ENCODE data around the gene PRKAR1A.
"Not testable (repeated sequence)": the region's sequence is repeated elsewhere in the genome, so short reads cannot be mapped to it uniquely, and the experiment has no call there.

The PRKAR1A gene

DNA sequence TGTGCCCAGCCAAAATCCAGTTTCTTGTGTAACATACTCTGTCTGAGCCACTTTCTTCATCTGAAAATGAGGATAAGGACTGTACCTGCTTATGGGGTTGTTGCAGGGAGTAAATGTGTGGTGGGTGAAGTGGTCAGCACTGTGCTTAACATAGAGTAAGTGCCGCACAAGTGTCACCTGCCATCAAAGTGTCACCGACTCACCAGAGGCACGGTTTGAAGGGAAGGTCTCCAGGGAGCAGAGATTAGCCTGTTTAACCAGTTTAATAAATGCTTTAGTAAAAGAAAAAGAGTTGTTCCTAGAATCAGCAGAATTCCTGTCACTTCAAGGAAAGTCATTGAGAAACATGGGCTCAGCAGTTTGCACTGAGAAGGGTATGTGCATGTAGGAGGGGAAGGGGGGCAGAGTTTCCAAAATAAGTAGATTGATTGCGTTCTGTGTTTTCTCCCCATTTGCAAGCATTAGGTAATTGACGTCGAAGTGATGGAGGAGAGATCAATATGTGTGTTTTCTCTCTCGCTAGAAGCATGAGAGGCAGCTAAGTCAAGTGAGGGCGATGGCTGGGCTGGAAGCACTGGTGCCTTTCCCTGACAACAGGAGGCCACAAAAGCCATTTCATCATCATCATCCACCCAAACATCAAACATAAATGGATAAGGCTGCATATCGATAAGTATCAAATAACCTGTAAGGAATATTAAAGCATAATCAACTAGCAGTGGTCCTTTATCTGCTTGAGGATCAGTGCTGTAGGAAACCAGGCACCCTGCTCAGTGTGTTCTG, 69.8 kb downstream of the PRKAR1A start:
- no peak for DNase-seq

DNA sequence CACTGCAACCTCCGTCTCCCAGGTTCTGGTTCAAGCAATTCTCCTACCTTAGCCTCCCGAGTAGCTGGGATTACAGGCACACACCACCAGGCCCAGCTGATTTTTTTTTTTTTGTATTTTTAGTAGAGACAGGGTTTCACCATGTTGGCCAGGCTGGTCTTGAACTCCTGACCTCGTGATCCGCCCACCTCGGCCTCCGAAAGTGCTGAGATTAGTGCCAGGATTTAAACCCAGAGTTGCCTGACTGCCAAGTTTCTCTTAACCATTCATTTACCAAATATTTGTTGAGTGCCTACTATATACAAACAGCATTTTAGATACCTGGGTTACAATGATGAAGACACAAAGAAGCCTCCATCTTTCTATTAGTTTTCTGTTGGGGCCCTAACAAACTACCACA, 70.6 kb downstream of the PRKAR1A start:
- not testable (repeated sequence) for DNase-seq

DNA sequence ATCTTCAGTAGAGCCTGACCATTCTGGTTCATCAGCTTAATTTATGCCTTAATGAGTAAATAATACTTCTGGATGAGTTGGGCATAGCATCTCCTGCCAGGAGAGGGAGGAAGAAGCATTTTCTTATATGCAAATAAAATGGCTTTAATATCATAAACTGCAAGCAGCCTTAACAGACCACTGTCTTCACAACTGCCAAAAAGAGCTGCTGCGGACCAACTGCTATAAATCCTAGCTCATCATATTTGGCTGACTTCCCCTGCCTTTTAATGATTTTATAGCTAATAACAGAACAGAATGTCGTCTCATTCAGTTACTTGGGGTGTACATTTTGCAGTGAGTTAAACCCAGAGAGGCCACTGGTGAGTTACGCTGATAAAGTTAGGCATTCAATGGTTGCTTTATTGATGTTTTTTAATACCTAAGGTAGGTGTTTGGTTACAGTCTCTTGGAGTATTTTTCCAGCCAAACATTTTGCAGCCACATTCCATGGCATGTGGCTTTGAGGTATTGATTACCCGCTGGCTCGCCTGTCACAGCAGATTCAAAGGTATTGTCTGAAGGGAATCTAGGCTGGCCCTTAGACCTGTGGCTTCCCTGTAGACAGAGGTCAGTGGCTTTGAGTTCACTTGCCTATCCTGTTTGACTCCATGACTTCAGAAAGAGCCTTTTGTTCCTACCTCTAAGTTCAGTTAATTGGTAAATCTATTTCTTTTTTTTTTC, 72.5 kb downstream of the PRKAR1A start:
- no peak for DNase-seq

DNA sequence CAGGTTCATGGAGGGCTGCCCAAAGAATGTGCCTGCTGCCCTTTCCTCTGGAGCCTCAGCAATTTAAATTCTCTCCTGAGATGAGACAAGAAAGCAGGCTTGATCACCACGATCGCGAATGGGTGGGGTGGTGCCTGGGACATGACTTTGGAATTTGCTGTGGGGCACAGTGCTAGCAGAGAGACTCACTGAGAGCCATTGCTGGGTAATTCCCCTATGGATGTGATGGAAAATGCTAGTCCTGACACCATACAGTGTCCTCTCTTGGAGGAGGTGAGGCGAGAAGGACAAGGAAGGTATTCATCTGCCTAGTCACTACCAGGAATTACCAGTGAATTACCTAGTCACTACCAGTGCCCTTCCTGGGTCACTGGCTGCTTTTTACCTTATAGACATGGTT, 73.4 kb downstream of the PRKAR1A start:
- no peak for DNase-seq

DNA sequence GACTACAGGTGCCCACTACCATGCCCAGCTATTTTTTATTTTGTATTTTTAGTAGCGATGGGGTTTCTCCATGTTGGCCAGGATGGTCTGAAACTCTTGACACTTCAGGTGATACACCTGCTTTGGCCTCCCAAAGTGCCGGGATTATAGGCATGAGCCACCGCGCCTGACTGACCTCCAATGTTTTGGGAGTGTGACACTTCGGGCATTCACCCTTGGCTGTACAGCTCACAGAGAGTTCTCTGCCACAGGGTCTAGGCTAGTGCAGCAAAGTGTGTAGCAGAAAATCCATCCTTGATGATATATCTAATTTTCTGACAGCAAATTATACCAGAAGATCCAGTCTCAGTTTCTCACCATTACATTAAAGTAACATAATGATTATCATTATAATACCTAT, 74.8 kb downstream of the PRKAR1A start:
- no peak for DNase-seq

DNA sequence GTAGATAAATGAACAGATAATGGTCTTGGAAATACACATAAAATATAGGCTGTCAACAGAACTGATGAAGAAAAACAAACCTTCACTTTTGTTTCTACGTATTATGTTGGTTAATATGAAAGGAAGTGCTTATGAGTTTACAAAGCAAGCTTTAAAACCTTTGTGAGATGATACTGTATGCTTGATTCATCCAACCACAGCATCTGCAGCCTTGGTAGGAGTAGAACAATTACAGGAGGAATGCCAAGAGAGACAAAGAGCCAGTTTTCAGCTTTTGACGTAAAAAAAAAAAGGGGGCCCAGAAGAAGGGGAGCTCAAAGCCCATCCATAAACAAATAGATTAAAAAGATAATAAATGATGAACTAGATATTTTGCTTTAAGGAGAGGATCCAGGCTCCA, 75.6 kb downstream of the PRKAR1A start:
- DNase-seq: no peak

DNA sequence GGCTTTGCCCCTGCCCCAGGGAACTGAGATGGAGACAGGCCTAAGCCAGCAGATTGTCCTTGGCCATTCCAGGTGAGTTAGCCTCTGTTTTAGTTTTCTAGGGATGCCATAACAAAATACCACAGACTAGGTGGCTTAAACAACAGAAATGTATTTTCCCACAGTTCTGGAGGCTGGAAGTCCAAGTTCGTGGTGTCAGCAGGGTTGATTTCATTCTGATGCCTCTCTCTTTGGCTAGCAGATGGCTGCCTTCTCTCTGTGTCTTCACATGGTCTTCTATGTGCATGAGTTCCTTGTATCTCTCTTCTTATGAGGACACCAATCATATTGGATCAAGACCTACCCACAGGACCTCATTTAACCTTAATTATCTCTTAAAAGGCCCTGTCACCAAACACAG, 76.1 kb downstream of the PRKAR1A start:
- DNase-seq: no peak

DNA sequence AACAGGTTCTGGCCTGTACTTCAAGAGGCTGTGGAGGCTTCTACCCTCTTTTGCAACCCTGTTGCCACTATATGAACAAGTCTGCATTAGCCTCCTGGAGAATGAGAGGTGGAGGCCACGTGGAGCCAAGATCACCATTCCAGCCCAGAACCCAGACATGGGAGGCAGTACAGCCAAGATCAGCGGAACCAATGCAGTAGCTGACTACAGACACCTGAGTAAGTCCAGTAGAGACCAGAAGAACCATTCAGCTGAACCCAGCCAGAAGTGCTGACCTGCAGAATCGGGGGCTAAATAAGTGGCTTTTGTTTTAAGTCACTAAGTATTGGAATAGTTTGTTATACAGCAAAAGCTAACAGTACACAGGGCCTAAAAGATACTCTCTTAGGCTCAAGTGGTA, 76.9 kb downstream of the PRKAR1A start:
- no peak for DNase-seq

DNA sequence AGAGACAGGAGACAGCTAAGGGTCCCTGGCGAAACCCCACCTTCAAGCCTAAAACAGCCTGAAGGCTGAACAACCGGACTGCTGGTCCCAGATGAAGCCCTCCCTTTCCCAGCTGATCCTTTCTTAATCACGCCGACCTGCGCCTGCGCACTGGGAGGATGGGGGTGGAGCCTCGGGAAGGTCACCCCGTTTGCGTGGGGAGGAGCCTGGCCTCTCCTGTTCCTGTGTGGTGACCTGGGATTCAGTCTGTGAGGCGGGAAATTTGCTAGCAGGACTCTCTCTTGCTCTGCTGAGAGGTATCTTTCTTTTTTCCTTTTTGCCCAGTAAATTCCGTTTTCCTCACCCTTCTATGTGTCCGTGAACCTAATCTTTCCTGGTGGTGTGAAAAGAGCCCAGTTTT, 79.4 kb downstream of the PRKAR1A start:
- DNase-seq: no peak

DNA sequence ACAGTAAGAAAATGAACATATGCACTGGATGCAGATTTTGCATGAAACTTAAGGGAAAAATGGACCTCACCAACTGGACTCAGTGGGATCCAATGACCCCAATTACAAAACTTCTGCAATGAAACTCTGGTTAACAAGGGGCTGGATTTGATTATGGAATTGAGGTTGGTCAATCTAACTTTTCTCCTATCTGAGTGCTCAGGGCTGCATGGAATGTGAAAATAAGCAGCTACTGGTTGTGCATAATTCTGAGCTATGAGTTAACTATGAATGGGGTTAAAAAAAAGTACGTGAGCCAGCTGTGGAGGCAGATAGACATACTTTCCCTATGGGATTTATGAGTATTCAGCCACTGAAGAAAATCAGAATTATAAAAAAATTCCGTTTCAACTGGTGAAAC, 79.8 kb downstream of the PRKAR1A start:
- no peak for DNase-seq

DNA sequence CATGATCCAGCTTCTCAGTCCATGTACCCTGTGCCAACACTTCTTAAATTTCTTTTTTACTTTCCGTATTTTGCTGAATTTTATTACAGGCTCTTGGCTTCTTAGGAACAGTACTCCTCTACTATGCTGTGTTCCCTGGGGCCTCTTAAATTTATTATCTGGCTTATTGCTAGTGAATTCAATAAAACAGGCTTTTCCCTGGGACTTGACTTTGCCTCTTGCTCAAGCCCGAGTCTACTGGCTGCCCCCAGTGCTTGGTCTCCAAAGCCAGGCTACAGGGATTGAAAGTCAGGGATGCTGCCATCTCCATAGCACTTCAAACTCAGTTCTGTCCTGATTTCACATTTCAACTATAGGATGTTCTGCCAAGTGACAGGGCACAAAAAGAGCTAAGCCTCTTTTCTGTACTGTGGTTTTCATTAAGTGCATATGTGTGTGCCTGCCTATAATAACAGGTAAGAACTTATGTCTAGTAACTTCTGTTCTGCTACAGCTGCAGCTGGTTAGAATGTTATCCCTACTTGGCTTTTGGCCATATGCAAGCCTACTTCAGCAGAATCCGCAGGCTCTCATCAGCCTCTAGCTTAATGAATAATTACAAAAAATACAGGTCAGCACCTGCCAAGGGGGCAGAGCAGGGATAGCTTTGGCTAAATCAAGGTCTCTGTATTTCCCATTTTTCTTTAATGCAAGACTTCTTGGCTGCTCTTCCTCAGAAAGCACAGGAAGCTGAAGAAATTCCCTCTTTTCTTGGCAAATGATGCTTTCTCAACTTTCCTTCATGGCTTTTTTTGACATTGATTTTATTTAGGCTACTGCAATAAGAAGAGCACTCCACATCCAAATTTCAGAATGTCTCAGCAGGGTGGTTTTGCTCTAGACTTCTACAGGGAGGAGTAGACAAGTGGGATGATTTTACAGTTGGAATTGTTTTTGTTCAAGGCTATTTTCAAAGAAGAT, 80.7 kb downstream of the PRKAR1A start:
- no peak for DNase-seq

DNA sequence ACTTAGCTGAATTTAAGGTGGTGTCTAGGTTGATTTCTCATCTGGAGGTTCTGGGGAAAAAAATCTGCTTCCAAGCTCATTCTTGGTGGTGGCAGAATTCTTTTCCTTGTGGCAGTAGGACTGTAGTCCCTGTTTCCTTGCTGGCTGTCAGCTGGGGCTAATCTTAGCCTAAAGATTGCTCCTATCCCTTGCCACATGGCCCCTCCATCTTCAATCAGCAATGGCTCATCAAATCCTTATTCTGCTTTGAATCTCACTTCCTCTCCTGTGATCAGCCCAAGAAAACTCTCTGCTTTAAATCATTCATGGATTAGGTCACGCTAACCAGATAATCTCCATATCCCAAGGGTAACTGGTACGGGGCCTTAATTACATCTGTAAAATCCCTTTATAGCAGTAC, 82.3 kb downstream of the PRKAR1A start:
- no peak for DNase-seq

DNA sequence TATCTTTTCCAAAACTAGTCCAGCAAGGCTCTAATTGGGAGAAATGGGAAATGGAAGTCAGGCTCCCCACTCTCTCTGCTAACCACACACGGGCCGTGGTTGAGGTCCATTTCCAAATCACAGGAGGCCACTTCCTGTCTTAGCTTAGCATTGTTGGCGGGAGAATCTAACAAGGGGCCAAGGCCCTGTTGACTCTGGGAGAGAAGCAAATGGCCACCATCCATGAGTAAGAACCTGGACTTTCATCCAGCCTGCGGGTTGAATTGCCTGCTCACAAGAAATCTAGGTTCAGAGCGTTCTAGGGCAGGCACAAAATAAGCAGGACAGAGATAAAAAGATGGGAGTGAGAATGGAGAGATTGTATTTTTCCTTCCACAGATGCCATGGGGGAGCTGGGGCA, 83.3 kb downstream of the PRKAR1A start:
- DNase-seq: no peak

DNA sequence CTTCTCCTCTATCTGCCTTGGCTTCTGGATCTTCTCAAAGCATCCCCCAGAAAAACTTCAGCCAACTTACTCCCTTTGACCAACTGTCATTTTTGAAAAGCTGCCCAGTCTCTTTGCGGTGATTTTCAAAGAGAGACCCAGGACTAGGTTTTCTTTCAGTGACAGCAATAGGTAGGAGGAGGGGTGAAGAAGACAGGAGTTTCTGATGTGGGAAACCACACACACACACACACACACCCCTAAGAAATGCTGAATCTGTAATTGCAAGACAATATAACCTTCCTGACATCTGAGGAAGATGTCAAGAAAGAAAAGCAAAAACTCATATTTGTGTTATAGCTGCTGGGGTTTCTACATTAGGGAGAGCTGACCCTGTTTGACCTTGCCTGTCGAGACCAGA, 83.8 kb downstream of the PRKAR1A start:
- no peak for DNase-seq

DNA sequence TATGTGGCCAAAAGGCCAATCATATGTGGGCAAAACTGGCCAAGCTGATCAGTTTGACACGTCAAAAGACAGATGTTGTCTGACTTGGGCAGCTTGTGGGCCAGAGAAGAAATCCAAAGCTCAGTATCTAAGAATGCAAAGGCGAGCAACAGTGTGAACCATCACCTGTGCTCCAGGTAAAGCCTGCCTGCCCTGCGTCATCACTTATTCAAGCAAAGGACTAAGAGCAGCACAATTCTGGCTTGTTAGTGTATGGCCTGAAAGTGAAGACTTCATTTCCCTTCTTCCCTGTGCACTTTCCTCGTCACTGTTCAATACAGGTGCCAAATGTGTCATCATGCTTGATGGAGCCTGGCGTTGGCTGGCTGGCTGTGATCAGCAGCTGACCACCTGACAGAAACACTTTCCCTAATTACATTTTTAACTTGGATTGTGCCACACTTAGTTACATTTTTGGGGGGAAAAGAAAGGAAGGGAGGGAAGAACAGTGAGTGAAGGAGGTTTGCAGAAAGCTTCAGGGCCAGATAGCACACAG, 84.2 kb downstream of the PRKAR1A start:
- no peak for DNase-seq

DNA sequence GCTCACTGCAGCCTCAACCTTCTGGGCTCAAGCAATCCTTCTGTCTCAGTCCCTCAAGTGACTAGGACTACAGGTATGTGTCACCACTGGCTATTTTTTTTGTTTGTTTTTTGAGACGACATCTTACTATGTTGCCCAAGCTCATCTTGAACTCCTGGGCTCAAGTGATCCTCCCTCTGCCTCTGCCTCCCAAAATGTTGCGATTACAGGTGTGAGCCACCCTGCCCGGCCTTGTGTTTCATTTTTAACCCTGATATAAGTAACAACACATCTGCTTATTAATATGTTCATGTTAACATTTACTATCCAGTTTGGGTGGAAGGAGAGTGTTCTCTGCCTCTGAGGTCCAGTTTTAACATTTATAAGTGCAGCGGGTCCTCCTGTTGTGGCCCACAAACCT, 85.8 kb downstream of the PRKAR1A start:
- DNase-seq: no peak

DNA sequence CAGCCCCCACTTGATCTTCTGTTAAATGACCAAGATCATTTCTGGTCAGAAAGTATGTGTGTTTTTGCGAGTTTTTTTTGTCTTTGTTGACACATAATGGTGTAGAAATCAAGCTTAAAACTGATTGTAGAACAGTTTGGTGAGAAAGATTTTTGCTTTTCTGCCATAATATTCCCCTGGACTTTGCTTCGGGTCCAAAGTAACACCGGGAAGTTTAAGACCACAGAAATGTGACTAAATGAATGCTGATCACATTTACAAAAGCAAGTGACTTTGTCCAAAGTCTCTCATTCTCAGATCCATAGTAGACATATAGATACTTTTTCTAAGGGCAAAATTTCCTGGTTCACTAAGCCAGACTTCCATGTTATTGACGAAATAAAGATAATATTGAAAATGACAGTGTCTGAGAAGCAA, 86.3 kb downstream of the PRKAR1A start:
- no peak for DNase-seq

DNA sequence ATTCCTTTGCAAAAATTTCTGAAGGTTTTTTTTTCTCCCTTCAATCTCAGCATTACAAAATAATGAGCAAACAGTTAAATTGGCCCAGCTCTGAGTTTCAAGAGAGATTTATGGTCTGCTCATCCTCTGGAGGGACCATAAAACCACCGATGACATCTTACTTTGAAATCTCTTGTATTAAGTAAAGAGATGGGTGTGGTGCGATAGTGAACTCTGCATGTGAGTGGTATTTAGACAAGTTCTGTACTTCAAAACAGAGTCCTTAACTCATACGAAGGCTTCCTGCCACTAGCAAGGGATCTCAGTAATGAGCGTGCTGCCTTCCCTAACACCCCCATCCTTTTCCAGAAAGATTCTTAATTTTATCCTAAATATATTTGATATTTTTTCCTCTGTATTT, 86.9 kb downstream of the PRKAR1A start:
- no peak for DNase-seq

DNA sequence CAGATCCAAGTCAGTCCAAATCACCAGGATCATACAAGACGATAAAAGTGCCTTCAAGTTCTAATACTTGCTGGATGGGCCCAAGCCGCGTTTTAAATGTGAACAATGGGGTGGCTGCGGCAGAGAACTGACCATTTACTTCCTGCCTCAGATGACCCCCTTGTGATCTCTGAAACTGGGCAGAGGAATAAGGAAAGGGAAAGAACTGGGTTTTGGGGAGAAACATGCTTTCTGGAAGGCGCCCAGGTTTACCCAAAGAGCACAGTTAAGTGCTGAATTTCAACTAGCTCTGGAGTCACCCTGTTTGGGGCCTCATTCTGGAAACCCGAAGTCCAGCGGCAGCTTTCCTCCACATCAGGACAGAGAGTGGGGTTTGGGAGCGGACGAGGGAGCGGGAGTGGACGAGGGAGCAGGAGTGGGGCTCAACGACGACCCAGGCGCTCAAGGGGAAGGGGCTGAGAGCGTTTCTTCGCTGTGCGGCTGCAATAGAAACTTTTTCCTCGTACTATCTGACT, 87.4 kb downstream of the PRKAR1A start:
- DNase-seq: no peak

DNA sequence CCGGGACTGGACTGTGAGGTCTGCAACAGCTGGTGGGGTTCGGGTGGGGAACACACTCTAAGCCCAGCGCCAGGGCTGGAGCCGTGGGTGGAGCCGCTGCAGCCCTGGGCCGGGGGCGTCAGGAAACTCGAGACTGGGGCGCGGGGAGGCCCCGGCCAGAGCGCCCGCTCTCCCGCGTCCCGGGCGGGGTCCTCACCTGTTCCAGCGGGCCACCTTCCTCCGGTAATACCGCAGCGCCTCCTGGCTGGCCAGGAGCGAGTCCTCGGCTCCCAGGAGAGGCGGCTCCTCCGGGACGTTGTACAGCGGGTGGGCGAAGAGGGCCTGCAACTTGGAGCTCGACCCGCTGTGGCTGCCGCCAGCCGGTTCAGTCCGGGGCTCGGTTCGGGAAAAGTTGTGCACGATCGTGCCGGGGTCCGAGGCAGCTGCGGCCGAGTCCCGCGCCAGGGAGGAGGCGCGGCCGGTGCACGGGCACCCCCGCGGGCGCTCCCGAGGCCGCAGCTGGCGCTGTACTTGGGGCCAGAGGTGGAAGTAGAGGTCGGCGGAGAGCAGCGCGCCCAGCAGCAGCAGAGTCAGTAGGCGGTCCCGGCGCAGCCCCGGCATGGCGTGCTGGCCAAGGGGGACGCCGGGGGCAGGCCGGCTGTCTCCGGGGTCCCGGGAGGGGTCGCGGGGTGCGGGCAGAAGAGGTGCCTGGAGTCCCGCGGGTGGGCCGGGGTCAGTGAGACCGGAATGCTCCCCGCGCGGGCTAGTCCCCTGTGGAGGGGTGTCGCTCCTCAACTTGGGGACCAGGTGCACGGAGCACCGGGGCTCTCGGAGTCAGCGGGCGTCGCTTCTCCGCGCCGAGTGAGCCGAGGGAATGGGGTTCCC, 88.1 kb downstream of the PRKAR1A start:
- DNase-seq: no peak
